Tibial nerve (tissue), 4 donors: ENCODE results near the gene TGFB2. TPM values are rescaled to one million over a fixed set of nuclear protein-coding genes. Genes with fewer than 3 reads are reported as not detected.

Experiments
- DNase-seq, 2 donors: peaks; one replicate each; pipeline ENCODE4 v3.0.0-alpha.2; 2019; ENCODE audit warnings: low spot score in 2 of 2
- H3K27ac ChIP-seq, 4 donors: fragments of 200-600 bp; sonication (generic) in 3 of 4; one replicate each; pipeline ENCODE4 v1.5.1; 2017 to 2019; ENCODE audit warnings: mild to moderate bottlenecking in 1 of 4
- H3K27me3 ChIP-seq, 2 donors: fragments of 200-600 bp; sonication (generic) in 1 of 2; one replicate each; pipeline versions ENCODE4 v1.5.1 to v1.6.0; 2017 to 2019
- H3K36me3 ChIP-seq, 3 donors: fragments of 200-600 bp; sonication (generic); one replicate each; pipeline ENCODE4 v1.5.1; 2018 to 2019
- H3K4me1 ChIP-seq, 4 donors: fragments of 200-600 bp; sonication (generic) in 3 of 4; one replicate each; pipeline ENCODE4 v1.5.1; 2017 to 2019
- H3K4me3 ChIP-seq, 4 donors: fragments of 200-600 bp; sonication (generic) in 3 of 4; one replicate each; pipeline ENCODE4 v1.5.1; 2017 to 2019; ENCODE audit warnings: mild to moderate bottlenecking in 1 of 4, moderate library complexity in 1 of 4
- H3K9me3 ChIP-seq, 4 donors: fragments of 200-600 bp; sonication (generic) in 3 of 4; one replicate each; pipeline ENCODE4 v1.5.1; 2017 to 2019
- EP300 ChIP-seq, 2 donors: sonication (generic); formaldehyde crosslinking; IDR thresholded peaks; one replicate each; pipeline ENCODE4 v1.6.1; 2017; ENCODE audit warnings: antibody characterized with exemption in 2 of 2, mild to moderate bottlenecking in 1 of 2
- POLR2A ChIP-seq, 2 donors: fragments of 450-650 bp; IDR thresholded peaks; one replicate each; pipeline ENCODE4 v1.6.1; 2017; ENCODE audit warnings: antibody characterized with exemption in 2 of 2, mild to moderate bottlenecking in 2 of 2, moderate library complexity in 2 of 2
- WGBS, 2 donors: methylation state at CpG; one replicate each; pipeline ENCODE4 v1.1.5; 2018; 5-methylcytosine and 5-hydroxymethylcytosine counted together
- total RNA-seq, 4 donors: library from RNA; depleted of rRNA; stranded (reverse); fragments of >200 nt; gene quantifications; one replicate each; pipeline ENCODE4 v1.1.0, GENCODE V29; 2016
- TF ChIP-seq, protein P1 (sequence below), 5 experiments: fragments of 200-600 bp in 3 of 5; fragments of 450-650 bp in 2 of 5; sonication (generic) in 3 of 5; IDR thresholded peaks; one replicate each; pipeline ENCODE4 v1.5.1; 2016 to 2019; ENCODE audit warnings: antibody characterized with exemption in 5 of 5, mild to moderate bottlenecking in 3 of 5, moderate library complexity in 2 of 5

Gene TGFB2
- total RNA-seq, 4 donors from 2014 or later, result 7.3 to 13.5 (median 8.3) TPM

DNA sequence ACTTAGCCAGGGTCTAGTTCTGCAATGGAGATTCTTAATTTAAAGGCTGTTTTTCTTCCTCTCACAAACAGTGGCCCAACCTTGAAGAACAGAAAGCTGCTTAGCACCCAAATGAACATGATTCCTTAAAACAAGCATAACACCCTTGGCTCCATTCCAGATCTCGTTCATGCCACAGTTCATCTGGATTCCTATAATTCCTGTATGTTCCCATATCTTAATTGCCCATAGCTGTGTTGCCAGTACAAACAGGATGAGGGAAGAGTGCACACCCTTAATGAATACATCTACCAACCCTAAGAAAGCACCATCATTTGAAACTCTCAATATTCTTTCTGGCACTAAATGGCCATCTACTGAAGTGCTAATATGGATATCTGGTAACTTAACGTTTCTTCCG is 45.5 kb downstream of the TGFB2 start:
- Histone ChIP-seq H3K4me3 (no peak overlapping the region), H3K4me1 (peaks cover 0 to 4% (median 0%) of the 10 kb centered on the region in 4 donors), H3K9me3 (no peaks in the 10 kb centered on the region), H3K36me3 (no peaks in the 10 kb centered on the region), H3K27ac (no peak overlapping the region), H3K27me3 (no peaks in the 10 kb centered on the region)
- WGBS, 2 donors, result 52 to 58% methylated on average over 3 of the region's 3 CpGs
- no peak for DNase-seq
- TF ChIP-seq, protein P1, sequence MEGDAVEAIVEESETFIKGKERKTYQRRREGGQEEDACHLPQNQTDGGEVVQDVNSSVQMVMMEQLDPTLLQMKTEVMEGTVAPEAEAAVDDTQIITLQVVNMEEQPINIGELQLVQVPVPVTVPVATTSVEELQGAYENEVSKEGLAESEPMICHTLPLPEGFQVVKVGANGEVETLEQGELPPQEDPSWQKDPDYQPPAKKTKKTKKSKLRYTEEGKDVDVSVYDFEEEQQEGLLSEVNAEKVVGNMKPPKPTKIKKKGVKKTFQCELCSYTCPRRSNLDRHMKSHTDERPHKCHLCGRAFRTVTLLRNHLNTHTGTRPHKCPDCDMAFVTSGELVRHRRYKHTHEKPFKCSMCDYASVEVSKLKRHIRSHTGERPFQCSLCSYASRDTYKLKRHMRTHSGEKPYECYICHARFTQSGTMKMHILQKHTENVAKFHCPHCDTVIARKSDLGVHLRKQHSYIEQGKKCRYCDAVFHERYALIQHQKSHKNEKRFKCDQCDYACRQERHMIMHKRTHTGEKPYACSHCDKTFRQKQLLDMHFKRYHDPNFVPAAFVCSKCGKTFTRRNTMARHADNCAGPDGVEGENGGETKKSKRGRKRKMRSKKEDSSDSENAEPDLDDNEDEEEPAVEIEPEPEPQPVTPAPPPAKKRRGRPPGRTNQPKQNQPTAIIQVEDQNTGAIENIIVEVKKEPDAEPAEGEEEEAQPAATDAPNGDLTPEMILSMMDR (IDR thresholded peaks at IDR 0.05), result no peak
- TF ChIP-seq EP300 (IDR thresholded peaks at IDR 0.05) (no peak), POLR2A (IDR thresholded peaks at IDR 0.05) (no peak)

DNA sequence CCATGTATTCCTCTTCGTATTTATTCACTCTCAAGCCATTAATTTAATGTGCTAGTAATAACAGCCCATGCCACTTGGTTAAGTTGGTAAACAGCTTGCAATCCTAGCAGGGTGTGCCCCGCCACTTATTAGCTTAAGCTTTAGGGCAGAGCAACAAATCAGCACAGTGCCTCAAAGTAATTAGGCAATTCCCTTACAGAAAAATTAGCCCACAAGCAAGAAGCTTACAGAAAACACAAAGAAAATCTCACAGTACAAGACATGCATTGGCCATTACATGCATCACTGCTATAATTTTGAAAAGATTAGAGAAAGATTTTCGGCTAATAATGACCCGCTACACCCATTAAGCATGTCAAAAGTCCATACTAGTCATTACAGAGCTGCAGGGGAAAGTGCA is 47.6 kb downstream of the TGFB2 start:
- H3K9me3 ChIP-seq, result no peaks in the 10 kb centered on the region
- no peaks in the 10 kb centered on the region for H3K27me3 ChIP-seq
- DNase-seq, result no peak
- WGBS, 2 donors, result 88 to 95% methylated on average over 4 of the region's 4 CpGs
- H3K4me1 ChIP-seq, result peaks cover 0 to 4% (median 0%) of the 10 kb centered on the region in 4 donors
- no peak overlapping the region for H3K4me3 ChIP-seq
- TF ChIP-seq POLR2A (IDR thresholded peaks at IDR 0.05), result no peak
- TF ChIP-seq, protein P1 (IDR thresholded peaks at IDR 0.05), result no peak
- no peak for TF ChIP-seq EP300 (IDR thresholded peaks at IDR 0.05)
- no peak overlapping the region for H3K27ac ChIP-seq
- H3K36me3 ChIP-seq, result no peaks in the 10 kb centered on the region

DNA sequence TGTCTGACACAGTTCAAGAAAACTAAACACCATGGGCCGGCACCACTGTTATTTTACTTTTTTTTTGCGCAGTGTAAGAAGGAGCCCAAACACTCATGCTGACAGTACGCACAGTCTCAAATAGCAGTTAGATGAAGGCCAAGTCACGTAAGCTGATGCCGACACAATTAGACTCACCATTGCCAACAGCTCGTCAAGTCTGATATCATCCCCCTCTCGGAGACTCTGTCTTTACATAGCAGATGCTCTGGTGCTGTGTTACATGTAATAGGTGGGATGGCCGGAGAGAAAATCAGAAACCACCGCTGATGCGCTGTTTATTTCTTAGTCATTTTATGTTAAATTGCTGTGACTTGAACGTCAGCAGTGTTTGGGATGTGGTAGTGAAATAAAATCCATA is 49.3 kb downstream of the TGFB2 start:
- 83 to 87% methylated on average over 11 of the region's 11 CpGs for WGBS, 2 donors
- no peak for DNase-seq
- Histone ChIP-seq H3K4me3 (no peak overlapping the region), H3K27me3 (no peaks in the 10 kb centered on the region), H3K9me3 (no peaks in the 10 kb centered on the region), H3K27ac (no peak overlapping the region), H3K36me3 (no peaks in the 10 kb centered on the region), H3K4me1 (peaks cover 0 to 4% (median 0%) of the 10 kb centered on the region in 4 donors)
- TF ChIP-seq EP300 (IDR thresholded peaks at IDR 0.05) (no peak), POLR2A (IDR thresholded peaks at IDR 0.05) (no peak)
- TF ChIP-seq, protein P1 (IDR thresholded peaks at IDR 0.05), result no peak

- Histone ChIP-seq H3K9me3 (no peaks in the 10 kb centered on the region), H3K27ac (no peak overlapping the region), H3K4me3 (no peak overlapping the region), H3K36me3 (no peaks in the 10 kb centered on the region), H3K27me3 (no peaks in the 10 kb centered on the region), H3K4me1 (peaks cover 0 to 4% (median 0%) of the 10 kb centered on the region in 4 donors)
- TF ChIP-seq, protein P1 (IDR thresholded peaks at IDR 0.05), result no peak
- TF ChIP-seq POLR2A (IDR thresholded peaks at IDR 0.05) (no peak), EP300 (IDR thresholded peaks at IDR 0.05) (no peak)
- 88 to 98% methylated on average over 2 of the region's 2 CpGs for WGBS, 2 donors
- DNase-seq, result no peak
These were observed 49.9 kb downstream of the TGFB2 start for GRCh38 chr1:218394989-218395388.

GRCh38 chr1:218395916-218396315 is 50.8 kb downstream of the TGFB2 start:
- DNase-seq, result no peak
- H3K4me3 ChIP-seq, result no peak overlapping the region
- 87 to 97% methylated on average over 1 of the region's 1 CpG for WGBS, 2 donors

More at GRCh38 chr1:218395916-218396315, 50.8 kb downstream of the TGFB2 start:
- H3K27ac ChIP-seq, result no peak overlapping the region
- H3K9me3 ChIP-seq, result no peaks in the 10 kb centered on the region
- H3K4me1 ChIP-seq, result no peaks in the 10 kb centered on the region
- H3K27me3 ChIP-seq, result no peaks in the 10 kb centered on the region
- no peaks in the 10 kb centered on the region for H3K36me3 ChIP-seq
- TF ChIP-seq POLR2A (IDR thresholded peaks at IDR 0.05), result no peak
